Neural cell (in vitro differentiated cells): ENCODE results near the gene HSD17B2. TPM values are rescaled to one million over a fixed set of nuclear protein-coding genes. Genes with fewer than 3 reads are reported as not detected.

ENCODE experiments used
- H2AFZ ChIP-seq: fragments of 200-600, 300-800 bp; sonication (generic), shearing (Covaris generic); 2 replicates; pipeline ENCODE4 v1.6.0; 2014; ENCODE audit warnings: low read depth, mild to moderate bottlenecking, antibody characterized with exemption, low read length, moderate library complexity
- H3F3A ChIP-seq: fragments of 200-600 bp; shearing (Covaris generic); 2 replicates; pipeline ENCODE4 v1.6.1; 2016; ENCODE audit warnings: mild to moderate bottlenecking, moderate library complexity, mixed read lengths, antibody characterized with exemption, low read length; ENCODE audit not compliant: insufficient read depth, poor library complexity, severe bottlenecking
- H3K27ac ChIP-seq: fragments of 200-600, 300-800 bp; sonication (generic), shearing (Covaris generic); 2 replicates; pipeline ENCODE4 v1.5.1; 2014; ENCODE audit warnings: mild to moderate bottlenecking, low read length, moderate library complexity
- H3K27me3 ChIP-seq: fragments of 300-800, 200-600 bp; sonication (generic), shearing (Covaris generic); 2 replicates; pipeline ENCODE4 v1.6.0; 2014; ENCODE audit warnings: mild to moderate bottlenecking, low read depth, low read length, moderate library complexity; ENCODE audit not compliant: insufficient read depth
- H3K36me3 ChIP-seq: fragments of 300-800, 200-600 bp; sonication (generic), shearing (Covaris generic); 2 replicates; pipeline ENCODE4 v1.5.1; 2014; ENCODE audit warnings: mild to moderate bottlenecking, antibody characterized with exemption, low read length, moderate library complexity; ENCODE audit not compliant: insufficient read depth
- H3K4me2 ChIP-seq: fragments of 300-800, 200-600 bp; sonication (generic), shearing (Covaris generic); 2 replicates; pipeline ENCODE4 v1.6.0; 2014; ENCODE audit warnings: mild to moderate bottlenecking, low read length
- H3K4me3 ChIP-seq: fragments of 300-800, 200-600 bp; sonication (generic), shearing (Covaris generic); 2 replicates; pipeline ENCODE4 v1.5.1; 2014; ENCODE audit warnings: mild to moderate bottlenecking, low read length, moderate library complexity
- H3K79me2 ChIP-seq: fragments of 200-600 bp; shearing (Covaris generic); replicated peaks from 2 replicates; pipeline ENCODE4 v1.6.0; 2014; ENCODE audit warnings: mild to moderate bottlenecking, low read length, moderate library complexity; ENCODE audit not compliant: insufficient read depth
- H3K9ac ChIP-seq: fragments of 300-800, 200-600 bp; sonication (generic), shearing (Covaris generic); 2 replicates; pipeline ENCODE4 v1.6.1; 2016; ENCODE audit warnings: mild to moderate bottlenecking, low read length, mixed read lengths
- H3K9me2 ChIP-seq: fragments of 200-600 bp; shearing (Covaris generic); 2 replicates; pipeline ENCODE4 v1.6.1; 2016; ENCODE audit warnings: mild to moderate bottlenecking, low read length, mixed read lengths; ENCODE audit not compliant: insufficient read depth
- H3K9me3 ChIP-seq: fragments of 200-600, 300-800 bp; sonication (generic), shearing (Covaris generic); 2 replicates; pipeline ENCODE4 v1.6.1; 2016; ENCODE audit warnings: mild to moderate bottlenecking, mixed run types, low read length, moderate library complexity, mixed read lengths
- H4K20me1 ChIP-seq: fragments of 200-600 bp; shearing (Covaris generic); 2 replicates; pipeline ENCODE4 v1.6.1; 2016; ENCODE audit warnings: mild to moderate bottlenecking, mixed run types; ENCODE audit not compliant: insufficient read depth
- EP300 ChIP-seq: fragments of 450-650 bp; conservative IDR thresholded peaks from 2 replicates; pipeline ENCODE4 v1.6.1; 2014; ENCODE audit warnings: antibody characterized with exemption, mild to moderate bottlenecking, moderate library complexity; ENCODE audit not compliant: poor library complexity, severe bottlenecking
- EZH2 ChIP-seq: fragments of 200-600, 300-800 bp; shearing (Covaris generic), sonication (generic); IDR thresholded peaks from 2 replicates; pipeline ENCODE4 v1.6.1; 2014; ENCODE audit warnings: antibody characterized with exemption, low read length, borderline replicate concordance, mild to moderate bottlenecking; ENCODE audit not compliant: insufficient read depth, poor library complexity, severe bottlenecking
- MXI1 ChIP-seq: fragments of 450-650 bp; conservative IDR thresholded peaks from 2 replicates; pipeline ENCODE4 v1.6.1; 2014; ENCODE audit warnings: antibody characterized with exemption, mild to moderate bottlenecking; ENCODE audit not compliant: poor library complexity, severe bottlenecking
- POLR2AphosphoS5 ChIP-seq: IDR thresholded peaks from 2 replicates; pipeline ENCODE4 v1.6.1; 2012
- RAD21 ChIP-seq: fragments of 450-650 bp; conservative IDR thresholded peaks from 2 replicates; pipeline ENCODE4 v1.6.1; 2014; ENCODE audit warnings: antibody characterized with exemption, mild to moderate bottlenecking, moderate library complexity
- SMC3 ChIP-seq: fragments of 450-650 bp; conservative IDR thresholded peaks from 2 replicates; pipeline ENCODE4 v1.6.1; 2014; ENCODE audit warnings: antibody characterized with exemption, mild to moderate bottlenecking, moderate library complexity; ENCODE audit not compliant: poor library complexity
- TAF1 ChIP-seq: IDR thresholded peaks from 2 replicates; pipeline ENCODE4 v1.6.1; 2012; ENCODE audit warnings: low read depth
- polyA plus RNA-seq: library from polyadenylated mRNA; depleted of rRNA; stranded (reverse); fragments of >200 nt; gene quantifications from 2 replicates; pipeline ENCODE4 v1.2.3, GENCODE V29; 2014
- TF ChIP-seq, protein P1 (sequence below): fragments of 450-650 bp; IDR thresholded peaks from 2 replicates; pipeline ENCODE4 v1.5.1; 2014; ENCODE audit warnings: antibody characterized with exemption, mild to moderate bottlenecking, moderate library complexity; ENCODE audit not compliant: poor library complexity, severe bottlenecking
- TF ChIP-seq, protein P2 (sequence below): IDR thresholded peaks from 2 replicates; pipeline ENCODE4 v1.6.1; 2012; ENCODE audit warnings: borderline replicate concordance

The HSD17B2 gene
- polyA plus RNA-seq, 1 donor from 2014 or later = not detected

DNA sequence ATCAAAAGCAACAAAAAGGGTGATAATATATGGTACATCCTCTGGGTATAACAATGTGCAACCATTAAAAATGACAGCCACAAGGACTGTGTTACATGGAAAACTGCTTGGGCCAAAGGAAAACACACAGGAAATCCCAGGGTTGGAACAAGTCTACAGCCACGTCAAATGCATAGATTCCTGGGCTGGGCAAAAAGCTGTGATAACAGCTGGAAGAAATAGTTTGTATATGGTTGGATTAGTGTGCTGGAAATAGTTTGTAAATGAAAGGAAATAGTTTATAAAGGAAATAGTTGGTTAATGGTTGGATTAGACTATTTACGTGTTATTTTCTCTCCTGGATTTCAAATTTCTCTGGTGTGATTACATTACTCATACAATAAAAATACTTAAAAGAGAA is 2.6 kb downstream of the HSD17B2 start:
- no peak overlapping the region for H3K27ac ChIP-seq
- no peaks in the 10 kb centered on the region for H3K79me2 ChIP-seq
- no peak overlapping the region for H3K9ac ChIP-seq
- H3K36me3 ChIP-seq = no peaks in the 10 kb centered on the region
- H3K4me2 ChIP-seq = no peak overlapping the region
- no peaks in the 10 kb centered on the region for H3K27me3 ChIP-seq
- H3F3A ChIP-seq = no peaks in the 10 kb centered on the region
- H2AFZ ChIP-seq = no peak overlapping the region
- TF ChIP-seq, protein P1, sequence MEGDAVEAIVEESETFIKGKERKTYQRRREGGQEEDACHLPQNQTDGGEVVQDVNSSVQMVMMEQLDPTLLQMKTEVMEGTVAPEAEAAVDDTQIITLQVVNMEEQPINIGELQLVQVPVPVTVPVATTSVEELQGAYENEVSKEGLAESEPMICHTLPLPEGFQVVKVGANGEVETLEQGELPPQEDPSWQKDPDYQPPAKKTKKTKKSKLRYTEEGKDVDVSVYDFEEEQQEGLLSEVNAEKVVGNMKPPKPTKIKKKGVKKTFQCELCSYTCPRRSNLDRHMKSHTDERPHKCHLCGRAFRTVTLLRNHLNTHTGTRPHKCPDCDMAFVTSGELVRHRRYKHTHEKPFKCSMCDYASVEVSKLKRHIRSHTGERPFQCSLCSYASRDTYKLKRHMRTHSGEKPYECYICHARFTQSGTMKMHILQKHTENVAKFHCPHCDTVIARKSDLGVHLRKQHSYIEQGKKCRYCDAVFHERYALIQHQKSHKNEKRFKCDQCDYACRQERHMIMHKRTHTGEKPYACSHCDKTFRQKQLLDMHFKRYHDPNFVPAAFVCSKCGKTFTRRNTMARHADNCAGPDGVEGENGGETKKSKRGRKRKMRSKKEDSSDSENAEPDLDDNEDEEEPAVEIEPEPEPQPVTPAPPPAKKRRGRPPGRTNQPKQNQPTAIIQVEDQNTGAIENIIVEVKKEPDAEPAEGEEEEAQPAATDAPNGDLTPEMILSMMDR = no peak
- TF ChIP-seq EP300 (no peak), MXI1 (no peak), TAF1 (no peak), POLR2AphosphoS5 (no peak), SMC3 (no peak), RAD21 (no peak), EZH2 (no peak)
- TF ChIP-seq, protein P2, sequence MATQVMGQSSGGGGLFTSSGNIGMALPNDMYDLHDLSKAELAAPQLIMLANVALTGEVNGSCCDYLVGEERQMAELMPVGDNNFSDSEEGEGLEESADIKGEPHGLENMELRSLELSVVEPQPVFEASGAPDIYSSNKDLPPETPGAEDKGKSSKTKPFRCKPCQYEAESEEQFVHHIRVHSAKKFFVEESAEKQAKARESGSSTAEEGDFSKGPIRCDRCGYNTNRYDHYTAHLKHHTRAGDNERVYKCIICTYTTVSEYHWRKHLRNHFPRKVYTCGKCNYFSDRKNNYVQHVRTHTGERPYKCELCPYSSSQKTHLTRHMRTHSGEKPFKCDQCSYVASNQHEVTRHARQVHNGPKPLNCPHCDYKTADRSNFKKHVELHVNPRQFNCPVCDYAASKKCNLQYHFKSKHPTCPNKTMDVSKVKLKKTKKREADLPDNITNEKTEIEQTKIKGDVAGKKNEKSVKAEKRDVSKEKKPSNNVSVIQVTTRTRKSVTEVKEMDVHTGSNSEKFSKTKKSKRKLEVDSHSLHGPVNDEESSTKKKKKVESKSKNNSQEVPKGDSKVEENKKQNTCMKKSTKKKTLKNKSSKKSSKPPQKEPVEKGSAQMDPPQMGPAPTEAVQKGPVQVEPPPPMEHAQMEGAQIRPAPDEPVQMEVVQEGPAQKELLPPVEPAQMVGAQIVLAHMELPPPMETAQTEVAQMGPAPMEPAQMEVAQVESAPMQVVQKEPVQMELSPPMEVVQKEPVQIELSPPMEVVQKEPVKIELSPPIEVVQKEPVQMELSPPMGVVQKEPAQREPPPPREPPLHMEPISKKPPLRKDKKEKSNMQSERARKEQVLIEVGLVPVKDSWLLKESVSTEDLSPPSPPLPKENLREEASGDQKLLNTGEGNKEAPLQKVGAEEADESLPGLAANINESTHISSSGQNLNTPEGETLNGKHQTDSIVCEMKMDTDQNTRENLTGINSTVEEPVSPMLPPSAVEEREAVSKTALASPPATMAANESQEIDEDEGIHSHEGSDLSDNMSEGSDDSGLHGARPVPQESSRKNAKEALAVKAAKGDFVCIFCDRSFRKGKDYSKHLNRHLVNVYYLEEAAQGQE = no peak
- no peak overlapping the region for H3K4me3 ChIP-seq
- no peaks in the 10 kb centered on the region for H3K9me2 ChIP-seq
- no peaks in the 10 kb centered on the region for H4K20me1 ChIP-seq
- H3K9me3 ChIP-seq = no peaks in the 10 kb centered on the region

DNA sequence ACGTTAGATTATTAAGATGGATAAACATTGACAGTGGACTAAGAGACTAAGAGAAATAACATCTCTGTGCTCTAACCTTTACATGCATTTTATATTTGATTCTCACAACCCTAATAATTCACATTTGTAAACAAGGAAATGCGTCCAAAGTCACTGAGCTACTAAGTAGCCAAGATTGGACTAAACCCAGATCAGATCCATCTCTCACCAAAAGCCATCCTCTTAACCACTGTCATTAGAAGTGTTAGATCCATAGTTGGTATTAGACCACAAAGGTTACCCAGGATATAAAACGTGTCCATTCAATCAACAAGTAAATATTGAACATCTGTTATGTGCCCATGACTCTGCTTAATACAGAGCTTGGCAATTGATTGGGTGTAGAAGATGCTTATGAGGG is 5.2 kb downstream of the HSD17B2 start:
- H3K27ac ChIP-seq = no peak overlapping the region
- TF ChIP-seq TAF1 (no peak), EZH2 (no peak), EP300 (no peak), SMC3 (no peak), MXI1 (no peak), RAD21 (no peak), POLR2AphosphoS5 (no peak)
- TF ChIP-seq, protein P1 = no peak
- TF ChIP-seq, protein P2 = no peak
- no peaks in the 10 kb centered on the region for H3K79me2 ChIP-seq
- no peaks in the 10 kb centered on the region for H3K36me3 ChIP-seq
- no peak overlapping the region for H2AFZ ChIP-seq
- H3K4me2 ChIP-seq = no peak overlapping the region
- no peaks in the 10 kb centered on the region for H3K9me2 ChIP-seq
- H3K9ac ChIP-seq = no peak overlapping the region
- no peaks in the 10 kb centered on the region for H3K9me3 ChIP-seq
- no peaks in the 10 kb centered on the region for H4K20me1 ChIP-seq
- H3F3A ChIP-seq = no peaks in the 10 kb centered on the region
- no peak overlapping the region for H3K4me3 ChIP-seq
- H3K27me3 ChIP-seq = no peaks in the 10 kb centered on the region
